HepG2 (cell line): Measurements from ENCODE around the gene LCN1. TPM values are rescaled to one million over a fixed set of nuclear protein-coding genes. Genes with fewer than 3 reads are reported as not detected.

ENCODE experiments used
- ATAC-seq: fragments of 200-7000 bp; cut with Tn5 transposase; 3 replicates; pipeline ENCODE4 v1.9.1; 2020; ENCODE audit warnings: mild to moderate bottlenecking, moderate library complexity
- BruUV-seq: library from RNA; stranded (reverse); fragments of 400-500 nt; replicated peaks from 2 replicates; lab custom pipeline; 2021; lab: Mats Ljungman, UMichigan
- CTCF ChIA-PET: fragments of 300-600 bp; formaldehyde crosslinking; extraction: SDS; loops from one replicate; lab custom pipeline; 2021; ENCODE audit warnings: low total read pairs, inconsistent platforms, low intra/inter-chr PET ratio; lab: Yijun Ruan, JAX
- POLR2A ChIA-PET: fragments of 350-600 bp; sonication (Branson Sonifier 250); formaldehyde crosslinking; loops from one replicate; lab custom pipeline; 2020; ENCODE audit warnings: antibody characterized with exemption, inconsistent platforms; lab: Yijun Ruan, JAX
- DNase-seq: peaks from one replicate; pipeline ENCODE4 v3.0.0-alpha.2; 2015; ENCODE audit warnings: low spot score
- FAIRE-seq: peaks from 3 replicates; lab custom pipeline; 2011; peaks lifted over from hg19 to GRCh38; lab: Jason Lieb, UNC
- H2AFZ ChIP-seq: one replicate; pipeline ENCODE4 v1.6.1; 2011; ENCODE audit warnings: low read length, inconsistent platforms
- H3K27ac ChIP-seq: fragments of 300-600 bp; 3 replicates; pipeline ENCODE4 v1.8.0; 2011; ENCODE audit warnings: mixed run types, mild to moderate bottlenecking, mixed read lengths, low read length, inconsistent platforms; ENCODE audit not compliant: insufficient read depth; ENCODE audit errors: extremely low read length
- H3K27me3 ChIP-seq, 2 experiments: fragments of 200-600 bp in 1 of 2; 2 replicates in 1 of 2; 3 replicates in 1 of 2; pipeline versions ENCODE4 v1.6.0 to v1.8.0; 2011; ENCODE audit warnings: low read length in 2 of 2, mild to moderate bottlenecking in 2 of 2, moderate library complexity in 2 of 2, inconsistent platforms in 1 of 2; ENCODE audit not compliant: insufficient read depth in 2 of 2, control insufficient read depth in 1 of 2
- H3K36me3 ChIP-seq, 2 experiments: fragments of 200-600 bp in 1 of 2; replicated peaks in 1 of 2; 2 replicates in 1 of 2; 3 replicates in 1 of 2; pipeline versions ENCODE4 v1.5.1 to v1.8.0; 2011; ENCODE audit warnings: low read length in 2 of 2, inconsistent platforms in 1 of 2; ENCODE audit not compliant: insufficient read depth in 2 of 2, control insufficient read depth in 1 of 2
- H3K4me1 ChIP-seq: 2 replicates; pipeline ENCODE4 v1.5.1; 2012; ENCODE audit warnings: low read length, inconsistent platforms; ENCODE audit not compliant: insufficient read depth
- H3K4me2 ChIP-seq: 2 replicates; pipeline ENCODE4 v1.6.0; 2011; ENCODE audit warnings: low read depth, low read length, inconsistent platforms
- H3K4me3 ChIP-seq, 3 experiments: fragments of 200-600 bp in 1 of 3; sonication (generic), shearing (Covaris generic) in 1 of 3; replicated peaks in 1 of 3; 2 replicates each; pipeline ENCODE4 v1.5.1; 2011 to 2016; ENCODE audit warnings: low read length in 3 of 3, inconsistent platforms in 2 of 3, low read depth in 2 of 3, mild to moderate bottlenecking in 2 of 3, control low read depth in 1 of 3, mixed read lengths in 1 of 3; ENCODE audit not compliant: insufficient read depth in 1 of 3
- H3K79me2 ChIP-seq: one replicate; pipeline ENCODE4 v1.6.1; 2011; ENCODE audit warnings: low read length, inconsistent platforms; ENCODE audit not compliant: insufficient read depth
- H3K9ac ChIP-seq: 2 replicates; pipeline ENCODE4 v1.6.0; 2011; ENCODE audit warnings: mild to moderate bottlenecking, low read depth, low read length, inconsistent platforms; ENCODE audit not compliant: insufficient read depth
- H3K9me3 ChIP-seq: 2 replicates; pipeline ENCODE4 v1.5.1; 2012; ENCODE audit warnings: mild to moderate bottlenecking, low read length
- H4K20me1 ChIP-seq: 2 replicates; pipeline ENCODE4 v1.6.0; 2011; ENCODE audit warnings: inconsistent platforms, mild to moderate bottlenecking, low read length, moderate library complexity; ENCODE audit not compliant: insufficient read depth
- YY1 ChIP-seq: IDR thresholded peaks from 2 replicates; pipeline ENCODE4 v1.6.1; 2011; ENCODE audit warnings: low read length, low read depth, moderate library complexity, mild to moderate bottlenecking; ENCODE audit not compliant: insufficient read depth, insufficient replicate concordance
- ZBTB44 ChIP-seq: sonication (generic); formaldehyde crosslinking; IDR thresholded peaks from 2 replicates; pipeline ENCODE4 v1.4.0; 2020; ENCODE audit warnings: missing genetic modification reagents
- ZBTB7A ChIP-seq: sonication (generic); formaldehyde crosslinking; IDR thresholded peaks from 2 replicates; pipeline ENCODE4 v1.8.0; 2022; ENCODE audit warnings: mild to moderate bottlenecking, missing genetic modification reagents
- ZFX ChIP-seq: sonication (generic); formaldehyde crosslinking; IDR thresholded peaks from 2 replicates; pipeline ENCODE4 v1.4.0; 2020; ENCODE audit warnings: mild to moderate bottlenecking, low read depth, missing genetic modification reagents, moderate library complexity
- ZNF710 ChIP-seq: sonication (generic); formaldehyde crosslinking; IDR thresholded peaks from 2 replicates; pipeline ENCODE4 v1.5.0; 2020; ENCODE audit warnings: mild to moderate bottlenecking, missing genetic modification reagents, borderline replicate concordance
- WGBS: methylation state at CpG from one replicate; pipeline ENCODE4 v1.1.6; 2017; ENCODE audit warnings: low lambda C conversion rate; 5-methylcytosine and 5-hydroxymethylcytosine counted together
- in situ Hi-C: cut with HindIII; loops from 2 replicates; pipeline ENCODE4 v1.10.0; 2017; ENCODE audit warnings: low pct_unique_long_range_greater_than_20kb; ENCODE audit not compliant: extremely low pct_ligation_motif_present
- intact Hi-C: fragments of 100-400 bp; cut with micrococcal nuclease; formaldehyde crosslinking; loops from one replicate; pipeline ENCODE4 v1.10.0; 2022; ENCODE audit not compliant: unreplicated experiment
- polyA plus RNA-seq, 8 experiments: library from polyadenylated mRNA; depleted of rRNA in 3 of 8; stranded (reverse) in 7 of 8; unstranded in 1 of 8; fragments of >200 nt; fragmentation: Illumina TruSeq in 4 of 8; extraction: Trizol in 4 of 8; gene quantifications; 2 replicates each; pipeline versions ENCODE4 v1.2.1 to v1.2.3, GENCODE V29; 2011 to 2016; ENCODE audit warnings: low read depth in 4 of 8, missing spikeins in 1 of 8, mixed read lengths in 1 of 8; ENCODE audit not compliant: insufficient read depth in 1 of 8
- total RNA-seq, 5 experiments: library from RNA; depleted of rRNA; stranded (reverse); fragments of >200 nt; fragmentation: Illumina TruSeq; extraction: Trizol; gene quantifications; 2 replicates each; pipeline ENCODE4 v1.2.3, GENCODE V29; 2016; ENCODE audit warnings: low read depth in 1 of 5

Gene LCN1
- total and polyA plus RNA-seq, 2 of the 13 experiments (the other 11 are each of a cell fraction or from before 2014, with no cell fraction given) = not detected

GRCh38 chr9:135498381-135499126 is 22.7 kb upstream of the LCN1 start:
- peaks cover 24% of the 10 kb centered on the region for H3K4me1 ChIP-seq
- H3K36me3 ChIP-seq = peaks cover 6 to 11% of the 10 kb centered on the region in 2 experiments; a peak in 3 of 5 replicates
- FAIRE-seq (no peak), ATAC-seq (no peak), DNase-seq (no peak)
- TF ChIP-seq ZFX (CRISPR knock-in tag) (no peak), ZBTB7A (0 out of 2 replicates have a peak, but pooled peaks have one; percentile 30), ZBTB44 (CRISPR knock-in tag) (no peak), ZNF710 (0 out of 2 replicates have a peak, but pooled peaks have one; percentile 7), YY1 (no peak)
- 88% methylated on average over 7 of the region's 15 CpGs for WGBS
- peak overlapping the region; percentile 89; the same call in 1 of the 2 replicates for H3K9ac ChIP-seq
- H4K20me1 ChIP-seq = peaks cover 7% of the 10 kb centered on the region; the same call in 1 of the 2 replicates
- in situ Hi-C loops (no loop called here), intact Hi-C loops (loop anchor here (1.0 kb wide), 1 partner anchor 7 kb away; no protein-coding TSS in a partner anchor)
- no peaks in the 10 kb centered on the region for H3K9me3 ChIP-seq
- H3K4me2 ChIP-seq = peak overlapping the region; percentile 99
- CTCF ChIA-PET = no interaction called here
- H2AFZ ChIP-seq = no peak overlapping the region
- peak overlapping the region in 1 of 3 experiments; percentile 92; a peak in 2 of 6 replicates for H3K4me3 ChIP-seq
- POLR2A ChIA-PET = interaction anchor here (0.8 to 2.3 kb wide), 2 partner anchors 8 to 18 kb away, joined by 3 to 12 read pairs; no protein-coding TSS in a partner anchor
- TSS peak; percentile 62 for BruUV-seq
- peak overlapping the region; percentile 30 for H3K27ac ChIP-seq
- H3K79me2 ChIP-seq = peaks cover 10% of the 10 kb centered on the region
- H3K27me3 ChIP-seq = no peaks in the 10 kb centered on the region
